ENCODE data around the gene SCMH1.

SCMH1 gene

DNA sequence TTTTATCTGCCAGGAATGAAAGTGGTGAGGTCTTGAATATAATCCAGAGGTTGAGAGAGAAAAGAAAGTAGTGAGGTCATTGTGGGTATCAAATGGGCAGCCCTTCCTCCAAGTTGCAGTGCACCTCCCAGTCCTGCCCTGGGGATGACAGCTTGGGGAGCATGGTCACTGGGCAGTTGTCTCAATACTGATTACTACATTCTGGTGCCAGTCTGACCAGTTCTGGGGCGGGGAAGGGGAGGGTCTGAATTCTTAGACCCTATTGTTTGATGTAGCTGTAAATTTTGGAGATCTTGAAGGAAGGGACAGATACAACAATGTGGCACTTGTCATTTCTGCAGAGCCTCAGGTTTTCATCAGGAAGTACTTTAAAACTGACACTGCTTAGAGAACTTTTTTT lies 231.8 kb downstream of the SCMH1 start:
- DNase-seq (ENCODE audit: insufficient read length, low spot score) (no peak), FAIRE-seq (no peak)
- no peak for TF ChIP-seq POU2F2 (IDR thresholded peaks at IDR 0.05; ENCODE audit: low read depth, low read length)

DNA sequence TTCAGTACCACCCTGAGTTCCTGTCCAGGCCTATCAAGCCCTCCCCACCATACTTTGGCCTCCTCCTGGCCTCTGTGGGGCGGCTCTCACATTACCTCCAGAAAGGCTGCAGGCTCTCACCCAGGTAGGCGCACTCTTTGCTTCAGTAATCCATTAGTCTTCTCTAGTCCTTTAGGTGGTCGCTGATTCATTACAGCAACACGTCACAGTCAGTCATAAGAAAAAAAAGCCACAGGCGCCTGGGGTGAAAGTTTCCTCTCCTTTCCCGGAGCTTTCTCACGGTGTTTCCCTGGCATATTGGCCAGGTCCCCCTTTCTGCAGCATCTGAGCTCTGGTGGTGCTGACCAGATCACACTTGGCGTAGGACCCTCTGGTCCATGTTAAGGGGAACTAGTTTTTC lies 232.6 kb downstream of the SCMH1 start:
- no peak for FAIRE-seq
- no peak for DNase-seq (ENCODE audit: insufficient read length, low spot score)
- TF ChIP-seq POLR2AphosphoS5 (IDR thresholded peaks at IDR 0.05; ENCODE audit: low read depth, low read length) (no peak), PAX5 (IDR thresholded peaks at IDR 0.05; ENCODE audit: insufficient read depth, low read length, severe bottlenecking) (no peak), SPI1 (IDR thresholded peaks at IDR 0.05; ENCODE audit: low read depth, low read length) (no peak), POLR2A (IDR thresholded peaks at IDR 0.05; ENCODE audit: low read depth, low read length) (no peak), TAF1 (IDR thresholded peaks at IDR 0.05; ENCODE audit: low read depth, low read length) (no peak), POU2F2 (IDR thresholded peaks at IDR 0.05; ENCODE audit: low read depth, low read length) (no peak)

DNA sequence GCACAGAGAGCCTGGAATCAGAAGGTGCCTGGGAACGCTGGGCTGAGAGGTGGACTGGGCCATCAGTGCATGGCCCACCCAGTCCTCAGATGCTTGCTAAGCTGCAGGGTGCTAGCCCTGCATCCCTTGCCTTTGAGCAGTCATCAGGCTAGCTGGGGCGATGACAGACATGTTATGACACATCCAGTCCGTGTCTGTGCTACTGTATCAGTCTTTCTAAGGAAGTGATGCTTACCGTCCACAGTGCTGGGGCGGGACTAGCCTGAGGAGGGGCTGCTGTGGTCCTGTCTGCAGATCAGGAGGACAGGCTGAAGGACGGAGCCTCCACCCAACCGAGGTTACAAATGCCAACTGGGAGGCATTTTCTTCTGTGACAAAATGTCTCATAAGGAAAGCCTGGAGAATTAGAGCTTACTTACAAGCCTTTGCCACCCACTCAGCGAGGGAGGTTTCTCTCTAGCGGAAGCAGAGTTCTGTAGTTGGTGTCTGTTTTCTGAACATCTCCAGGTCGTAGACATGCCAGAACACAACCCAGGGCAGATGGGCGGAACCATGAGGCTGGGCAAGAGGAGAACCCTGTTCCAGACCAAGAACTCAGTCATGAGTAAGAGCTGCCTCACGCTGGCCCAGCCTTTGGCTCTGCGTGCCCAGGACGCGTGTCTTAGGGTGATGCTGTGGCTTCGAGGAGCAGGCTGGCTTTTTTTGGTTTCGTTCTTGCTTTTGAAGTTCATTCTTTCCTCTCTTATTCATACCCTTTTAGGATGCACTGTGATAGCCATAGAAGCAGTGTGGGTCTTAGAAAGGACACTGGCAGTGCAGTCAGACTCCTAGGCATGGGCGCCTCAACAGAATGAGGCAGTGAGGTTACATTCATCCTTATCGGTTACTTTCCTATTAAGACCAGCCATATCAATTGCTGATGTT lies 234.9 kb downstream of the SCMH1 start:
- no peak for TF ChIP-seq POU2F2 (IDR thresholded peaks at IDR 0.05; ENCODE audit: low read depth, low read length)
- no peak for TF ChIP-seq POLR2AphosphoS5 (IDR thresholded peaks at IDR 0.05; ENCODE audit: low read depth, low read length)
- no peak for TF ChIP-seq TAF1 (IDR thresholded peaks at IDR 0.05; ENCODE audit: low read depth, low read length)
- FAIRE-seq (no peak), DNase-seq (ENCODE audit: insufficient read length, low spot score) (no peak)

DNA sequence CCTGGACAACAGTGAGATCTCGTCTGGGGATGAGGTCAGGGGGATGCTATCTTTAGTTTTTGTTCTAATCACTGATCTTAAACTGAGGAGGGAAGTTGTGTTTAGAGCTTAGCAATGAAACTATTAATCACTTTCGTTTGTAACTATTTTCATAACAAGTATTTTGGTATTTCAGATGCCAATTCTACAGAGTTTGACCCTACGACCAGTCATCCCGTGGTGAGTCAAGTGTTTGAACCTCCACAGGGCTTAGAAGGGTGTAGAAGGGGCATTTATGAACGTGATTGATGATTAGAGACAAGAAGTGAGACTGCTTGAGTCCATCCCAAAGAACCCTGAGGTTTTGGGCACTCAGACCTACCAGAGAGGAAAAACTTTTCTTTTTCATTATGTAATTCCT lies 236.2 kb downstream of the SCMH1 start:
- TF ChIP-seq POLR2A (IDR thresholded peaks at IDR 0.05; ENCODE audit: low read depth, low read length) (no peak), SPI1 (IDR thresholded peaks at IDR 0.05; ENCODE audit: low read depth, low read length) (no peak), POU2F2 (IDR thresholded peaks at IDR 0.05; ENCODE audit: low read depth, low read length) (no peak), TAF1 (IDR thresholded peaks at IDR 0.05; ENCODE audit: low read depth, low read length) (no peak), PAX5 (IDR thresholded peaks at IDR 0.05; ENCODE audit: insufficient read depth, low read length, severe bottlenecking) (no peak), POLR2AphosphoS5 (IDR thresholded peaks at IDR 0.05; ENCODE audit: low read depth, low read length) (no peak)
- DNase-seq (ENCODE audit: insufficient read length, low spot score) = no peak
- FAIRE-seq = no peak

- TF ChIP-seq TAF1 (IDR thresholded peaks at IDR 0.05; ENCODE audit: low read depth, low read length) (no peak), POLR2A (IDR thresholded peaks at IDR 0.05; ENCODE audit: low read depth, low read length) (no peak; the same call in 1 of the 2 replicates), SPI1 (IDR thresholded peaks at IDR 0.05; ENCODE audit: low read depth, low read length) (peak; percentile 28; the same call in 1 of the 2 replicates), POLR2AphosphoS5 (IDR thresholded peaks at IDR 0.05; ENCODE audit: low read depth, low read length) (peak; percentile 55; the same call in 1 of the 2 replicates), POU2F2 (IDR thresholded peaks at IDR 0.05; ENCODE audit: low read depth, low read length) (peak; percentile 65; the same call in 1 of the 2 replicates), PAX5 (IDR thresholded peaks at IDR 0.05; ENCODE audit: insufficient read depth, low read length, severe bottlenecking) (no peak)
- FAIRE-seq (peak; percentile 99), DNase-seq (ENCODE audit: insufficient read length, low spot score) (no peak)
Measured at GRCh38 chr1:41003640-41004220, 238.4 kb downstream of the SCMH1 start.

DNA sequence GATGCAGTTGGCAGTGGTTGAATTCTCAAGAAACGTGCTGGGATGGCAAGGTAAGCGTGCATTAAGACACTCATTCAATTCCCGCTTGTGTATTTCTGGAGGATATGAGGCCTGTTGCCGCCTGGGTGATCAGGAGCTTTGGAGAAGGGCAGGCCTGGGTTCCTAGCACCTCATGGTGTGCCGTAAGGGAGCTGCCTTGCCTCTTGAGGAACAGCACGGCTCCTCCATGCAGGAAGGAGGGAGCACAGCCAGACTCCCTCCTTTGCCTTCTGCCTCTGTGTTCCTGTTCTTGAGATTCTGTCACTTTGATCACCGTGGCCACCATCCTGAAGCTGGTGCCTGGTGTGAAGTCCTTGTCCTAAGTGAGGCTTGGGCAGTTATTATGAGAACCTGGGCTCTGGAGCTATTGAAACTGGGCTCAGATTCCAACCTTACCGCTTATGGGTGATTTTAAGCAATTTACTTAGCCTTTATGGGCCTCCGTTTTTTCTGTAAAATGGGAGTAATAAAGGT lies 238.9 kb downstream of the SCMH1 start:
- TF ChIP-seq POLR2AphosphoS5 (IDR thresholded peaks at IDR 0.05; ENCODE audit: low read depth, low read length) (no peak), POLR2A (IDR thresholded peaks at IDR 0.05; ENCODE audit: low read depth, low read length) (peak; percentile 7; the same call in 1 of the 2 replicates), PAX5 (IDR thresholded peaks at IDR 0.05; ENCODE audit: insufficient read depth, low read length, severe bottlenecking) (no peak), POU2F2 (IDR thresholded peaks at IDR 0.05; ENCODE audit: low read depth, low read length) (no peak), TAF1 (IDR thresholded peaks at IDR 0.05; ENCODE audit: low read depth, low read length) (no peak), SPI1 (IDR thresholded peaks at IDR 0.05; ENCODE audit: low read depth, low read length) (no peak)
- FAIRE-seq = no peak
- no peak for DNase-seq (ENCODE audit: insufficient read length, low spot score)

GRCh38 chr1:40998668-40999067 lies 243.4 kb downstream of the SCMH1 start:
- DNase-seq (ENCODE audit: insufficient read length, low spot score) = no peak
- TF ChIP-seq POLR2A (IDR thresholded peaks at IDR 0.05; ENCODE audit: low read depth, low read length) (no peak), POU2F2 (IDR thresholded peaks at IDR 0.05; ENCODE audit: low read depth, low read length) (no peak), PAX5 (IDR thresholded peaks at IDR 0.05; ENCODE audit: insufficient read depth, low read length, severe bottlenecking) (no peak), TAF1 (IDR thresholded peaks at IDR 0.05; ENCODE audit: low read depth, low read length) (no peak), SPI1 (IDR thresholded peaks at IDR 0.05; ENCODE audit: low read depth, low read length) (no peak), POLR2AphosphoS5 (IDR thresholded peaks at IDR 0.05; ENCODE audit: low read depth, low read length) (no peak)
- FAIRE-seq = no peak

GRCh38 chr1:40997096-40997495 lies 245.0 kb downstream of the SCMH1 start:
- FAIRE-seq (no peak), DNase-seq (ENCODE audit: insufficient read length, low spot score) (no peak)
- no peak for TF ChIP-seq POLR2A (IDR thresholded peaks at IDR 0.05; ENCODE audit: low read depth, low read length)
- no peak for TF ChIP-seq POU2F2 (IDR thresholded peaks at IDR 0.05; ENCODE audit: low read depth, low read length)
- no peak for TF ChIP-seq SPI1 (IDR thresholded peaks at IDR 0.05; ENCODE audit: low read depth, low read length)

GRCh38 chr1:40989066-40989465 lies 253.0 kb downstream of the SCMH1 start:
- FAIRE-seq = no peak

More at GRCh38 chr1:40989066-40989465, 253.0 kb downstream of the SCMH1 start:
- no peak for DNase-seq (ENCODE audit: insufficient read length, low spot score)
- TF ChIP-seq PAX5 (IDR thresholded peaks at IDR 0.05; ENCODE audit: insufficient read depth, low read length, severe bottlenecking) (no peak), POLR2A (IDR thresholded peaks at IDR 0.05; ENCODE audit: low read depth, low read length) (no peak), POU2F2 (IDR thresholded peaks at IDR 0.05; ENCODE audit: low read depth, low read length) (no peak), TAF1 (IDR thresholded peaks at IDR 0.05; ENCODE audit: low read depth, low read length) (no peak), SPI1 (IDR thresholded peaks at IDR 0.05; ENCODE audit: low read depth, low read length) (no peak), POLR2AphosphoS5 (IDR thresholded peaks at IDR 0.05; ENCODE audit: low read depth, low read length) (no peak)
